Effector memory CD4-positive, alpha-beta T cell (primary cell): ENCODE measurements around the gene ADARB2.

ENCODE experiments used
- DNase-seq, 3 donors: peaks; one replicate each; pipeline ENCODE4 v3.0.0-alpha.2; 2020
- H3K27ac ChIP-seq: 2 replicates; pipeline ENCODE4 v1.7.0; 2013; ENCODE audit warnings: mild to moderate bottlenecking, low read length, moderate library complexity; ENCODE audit not compliant: insufficient read depth, poor library complexity, severe bottlenecking
- H3K27me3 ChIP-seq: replicated peaks from 2 replicates; pipeline ENCODE4 v1.7.0; 2013; ENCODE audit warnings: mild to moderate bottlenecking, low read length; ENCODE audit not compliant: insufficient read depth, control insufficient read depth, poor library complexity, severe bottlenecking
- H3K36me3 ChIP-seq: 2 replicates; pipeline ENCODE4 v1.7.0; 2013; ENCODE audit warnings: mild to moderate bottlenecking, low read length, moderate library complexity; ENCODE audit not compliant: control insufficient read depth, insufficient read depth
- H3K4me1 ChIP-seq: 2 replicates; pipeline ENCODE4 v1.7.0; 2013; ENCODE audit warnings: low read length, mild to moderate bottlenecking; ENCODE audit not compliant: control insufficient read depth, insufficient read depth, poor library complexity, severe bottlenecking
- H3K4me3 ChIP-seq: 2 replicates; pipeline ENCODE4 v1.7.0; 2013; ENCODE audit warnings: low read length, low read depth, mild to moderate bottlenecking; ENCODE audit not compliant: insufficient read depth, poor library complexity, severe bottlenecking
- H3K9me3 ChIP-seq: 2 replicates; pipeline ENCODE4 v1.7.0; 2013; ENCODE audit warnings: mild to moderate bottlenecking, low read length, moderate library complexity; ENCODE audit not compliant: control insufficient read depth

ADARB2 gene

GRCh38 chr10:1557081-1557480, 180.2 kb downstream of the ADARB2 start:
- H3K9me3 ChIP-seq: no peaks in the 10 kb centered on the region
- no peak overlapping the region for H3K4me3 ChIP-seq
- H3K27ac ChIP-seq: no peak overlapping the region
- no peaks in the 10 kb centered on the region for H3K36me3 ChIP-seq
- H3K27me3 ChIP-seq: no peaks in the 10 kb centered on the region
- DNase-seq: no peak
- H3K4me1 ChIP-seq: no peaks in the 10 kb centered on the region

GRCh38 chr10:1556496-1556895, 180.8 kb downstream of the ADARB2 start:
- Histone ChIP-seq H3K4me3 (no peak overlapping the region), H3K9me3 (no peaks in the 10 kb centered on the region), H3K27ac (no peak overlapping the region), H3K27me3 (no peaks in the 10 kb centered on the region), H3K4me1 (no peaks in the 10 kb centered on the region), H3K36me3 (no peaks in the 10 kb centered on the region)
- DNase-seq: no peak

- H3K4me3 ChIP-seq: no peak overlapping the region
- no peaks in the 10 kb centered on the region for H3K36me3 ChIP-seq
- no peaks in the 10 kb centered on the region for H3K9me3 ChIP-seq
These were observed 183.4 kb downstream of the ADARB2 start for GRCh38 chr10:1553951-1554350.

GRCh38 chr10:1552881-1553670, 184.2 kb downstream of the ADARB2 start:
- H3K27me3 ChIP-seq: no peaks in the 10 kb centered on the region
- no peak overlapping the region for H3K4me3 ChIP-seq
- H3K27ac ChIP-seq: no peak overlapping the region
- H3K9me3 ChIP-seq: no peaks in the 10 kb centered on the region
- H3K36me3 ChIP-seq: no peaks in the 10 kb centered on the region
- H3K4me1 ChIP-seq: no peaks in the 10 kb centered on the region
- no peak for DNase-seq

More at GRCh38 chr10:1553951-1554350, 183.4 kb downstream of the ADARB2 start:
- H3K27me3 ChIP-seq: no peaks in the 10 kb centered on the region
- no peaks in the 10 kb centered on the region for H3K4me1 ChIP-seq
- no peak for DNase-seq
- no peak overlapping the region for H3K27ac ChIP-seq

- H3K27ac ChIP-seq: no peak overlapping the region
- DNase-seq: no peak
- no peak overlapping the region for H3K4me3 ChIP-seq
- H3K9me3 ChIP-seq: no peaks in the 10 kb centered on the region
- no peaks in the 10 kb centered on the region for H3K27me3 ChIP-seq
- H3K4me1 ChIP-seq: no peaks in the 10 kb centered on the region
- H3K36me3 ChIP-seq: no peaks in the 10 kb centered on the region
These were observed 184.9 kb downstream of the ADARB2 start for GRCh38 chr10:1552406-1552805.

- no peaks in the 10 kb centered on the region for H3K9me3 ChIP-seq
- no peaks in the 10 kb centered on the region for H3K36me3 ChIP-seq
- H3K4me3 ChIP-seq: no peak overlapping the region
- no peaks in the 10 kb centered on the region for H3K27me3 ChIP-seq
- no peak for DNase-seq
- H3K4me1 ChIP-seq: no peaks in the 10 kb centered on the region
- no peak overlapping the region for H3K27ac ChIP-seq
These were observed 185.5 kb downstream of the ADARB2 start for GRCh38 chr10:1551636-1552338.

- no peak overlapping the region for H3K27ac ChIP-seq
- no peaks in the 10 kb centered on the region for H3K9me3 ChIP-seq
- no peaks in the 10 kb centered on the region for H3K4me1 ChIP-seq
- no peak overlapping the region for H3K4me3 ChIP-seq
- no peak for DNase-seq
- H3K36me3 ChIP-seq: no peaks in the 10 kb centered on the region
- H3K27me3 ChIP-seq: no peaks in the 10 kb centered on the region
These were observed 186.7 kb downstream of the ADARB2 start for GRCh38 chr10:1550616-1551015.

- Histone ChIP-seq H3K36me3 (no peaks in the 10 kb centered on the region), H3K27ac (no peak overlapping the region), H3K4me1 (no peaks in the 10 kb centered on the region), H3K27me3 (no peaks in the 10 kb centered on the region), H3K4me3 (no peak overlapping the region), H3K9me3 (no peaks in the 10 kb centered on the region)
- no peak for DNase-seq
These were observed 187.1 kb downstream of the ADARB2 start for GRCh38 chr10:1550291-1550595.

GRCh38 chr10:1549591-1550290, 187.6 kb downstream of the ADARB2 start:
- Histone ChIP-seq H3K4me1 (no peaks in the 10 kb centered on the region), H3K4me3 (no peak overlapping the region), H3K36me3 (no peaks in the 10 kb centered on the region), H3K9me3 (no peaks in the 10 kb centered on the region), H3K27me3 (no peaks in the 10 kb centered on the region), H3K27ac (no peak overlapping the region)
- no peak for DNase-seq

- H3K27ac ChIP-seq: no peak overlapping the region
- H3K4me3 ChIP-seq: no peak overlapping the region
- no peaks in the 10 kb centered on the region for H3K9me3 ChIP-seq
- DNase-seq: no peak
- H3K36me3 ChIP-seq: no peaks in the 10 kb centered on the region
- H3K4me1 ChIP-seq: no peaks in the 10 kb centered on the region
- no peaks in the 10 kb centered on the region for H3K27me3 ChIP-seq
These were observed 188.7 kb downstream of the ADARB2 start for GRCh38 chr10:1548596-1548995.
